GM21381 (cell line): Measurements from ENCODE around the gene FAF1.

Experiments used
- ATAC-seq: cut with Tn5 transposase; IDR thresholded peaks from one replicate; pipeline ENCODE4 v1.9.1; 2021; ENCODE audit warnings: mild to moderate bottlenecking, moderate library complexity; ENCODE audit not compliant: unreplicated experiment

FAF1 gene

DNA sequence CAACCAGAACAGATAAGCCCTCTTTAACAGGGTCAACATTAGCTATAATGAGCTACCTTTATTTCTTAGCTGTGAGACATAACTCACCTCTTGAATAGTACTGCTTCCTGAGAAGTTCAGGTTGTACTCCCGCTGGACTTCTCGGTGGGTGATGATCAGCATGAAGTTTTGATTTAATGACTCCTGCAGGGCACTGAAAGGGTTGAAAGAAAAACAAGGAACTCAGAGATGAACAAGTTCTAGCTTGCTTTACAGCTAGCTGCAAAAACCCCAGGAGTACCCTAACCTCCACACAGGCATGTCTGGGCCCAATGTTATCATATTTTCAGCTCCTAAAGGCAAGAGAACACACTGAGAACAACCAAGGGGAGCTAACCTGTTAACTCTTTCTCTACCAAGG is 254.4 kb downstream of the FAF1 start:
- no peak for ATAC-seq

DNA sequence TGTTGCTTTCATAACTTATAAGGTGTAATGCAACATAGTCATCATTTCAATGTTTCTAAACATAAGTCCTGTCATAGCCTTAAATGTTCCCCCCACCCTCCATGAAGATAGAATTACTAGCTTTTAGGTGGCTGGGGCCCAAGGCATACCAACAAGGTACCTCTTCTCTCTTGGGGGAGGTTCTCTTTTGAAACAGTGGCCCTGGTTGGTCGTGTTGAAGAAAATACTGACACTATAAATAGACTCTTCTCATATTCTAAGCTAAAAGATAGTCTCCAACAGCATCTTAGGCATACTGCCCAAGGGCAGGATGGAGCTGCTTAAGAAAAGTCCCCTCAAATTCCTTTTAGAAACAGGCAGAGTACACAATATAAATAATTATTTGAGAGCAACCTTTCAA is 255.0 kb downstream of the FAF1 start:
- ATAC-seq: no peak

DNA sequence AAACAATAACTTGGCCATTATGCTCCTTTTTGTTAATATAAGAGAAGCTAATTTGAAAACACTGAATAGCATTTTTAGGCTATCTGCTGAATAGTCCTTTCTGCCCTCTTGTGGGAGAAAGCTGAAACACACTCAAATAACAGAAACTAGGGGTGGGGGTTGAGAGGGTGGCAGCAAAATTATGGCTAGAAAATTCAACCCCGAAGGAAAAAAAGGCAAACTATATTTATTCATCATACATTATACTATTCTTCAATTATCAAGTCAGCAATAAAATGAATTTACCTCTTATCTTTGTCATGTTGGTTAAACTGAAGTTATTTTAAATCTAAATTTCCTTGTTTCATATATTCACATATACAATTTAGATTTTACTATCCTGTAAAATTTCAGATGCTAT is 255.9 kb downstream of the FAF1 start:
- ATAC-seq: no peak

DNA sequence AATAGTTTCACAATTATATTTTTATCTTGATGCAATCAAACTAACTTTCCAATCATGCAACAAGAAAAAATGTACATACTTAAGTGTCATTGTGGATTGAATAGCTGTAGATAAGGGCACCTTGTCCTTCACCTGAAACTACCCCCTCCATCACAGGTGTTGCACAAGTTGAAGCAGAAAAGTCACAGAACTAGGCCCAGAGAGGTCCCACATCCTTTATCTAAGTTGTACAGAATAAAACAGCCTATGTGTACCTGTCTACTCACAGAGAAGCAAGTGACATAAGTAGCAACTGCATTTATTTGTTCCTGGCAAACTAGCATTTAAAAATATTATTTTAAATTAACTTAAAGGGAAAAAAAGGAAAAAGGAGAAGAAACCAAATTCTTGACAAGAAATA is 256.8 kb downstream of the FAF1 start:
- no peak for ATAC-seq

DNA sequence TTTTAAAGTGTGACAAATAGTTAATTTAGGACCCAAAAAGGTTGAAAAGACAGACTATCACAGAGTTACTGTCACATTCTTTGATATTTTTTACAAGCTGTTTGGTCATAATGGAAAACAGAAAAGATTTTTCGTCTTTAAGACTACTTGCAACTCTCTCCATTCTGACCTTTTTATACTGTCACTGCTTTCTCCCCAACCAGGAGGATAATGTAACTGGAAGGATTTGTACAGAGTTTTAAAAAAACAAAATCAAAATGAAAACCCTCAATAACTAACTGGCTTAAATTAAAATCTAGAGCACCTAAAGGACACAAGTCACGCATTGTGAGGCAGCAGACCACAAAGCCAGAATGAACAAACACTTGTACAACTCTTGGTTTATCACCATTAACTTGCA is 257.7 kb downstream of the FAF1 start:
- no peak for ATAC-seq

DNA sequence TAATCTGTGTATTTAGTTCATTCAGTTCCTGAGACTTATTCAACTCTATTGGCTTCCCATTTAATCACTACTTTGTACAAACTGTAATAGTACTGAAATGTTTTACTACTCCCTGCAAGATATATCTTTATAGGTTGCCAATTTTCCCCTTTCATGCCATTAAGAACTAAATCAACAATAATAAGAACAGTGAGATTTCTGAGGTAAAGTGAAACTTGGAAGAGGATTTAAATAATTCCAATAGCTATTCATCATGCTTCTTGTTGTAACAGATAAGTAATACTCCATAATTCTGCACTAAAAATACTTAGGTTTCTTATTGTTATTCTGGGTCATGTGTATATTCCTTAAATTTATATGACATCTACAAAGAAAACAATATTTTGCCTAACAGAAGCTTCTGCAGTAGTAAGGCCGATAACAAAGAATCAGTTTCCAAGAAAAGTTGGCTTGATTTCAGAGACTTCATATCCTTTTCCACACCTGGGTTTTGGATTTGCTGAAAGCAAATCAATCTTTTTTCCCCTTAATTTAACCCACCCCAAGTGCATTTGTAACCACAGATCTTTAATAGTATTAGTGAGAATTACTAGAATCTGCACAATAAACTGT is 258.3 kb downstream of the FAF1 start:
- no peak for ATAC-seq

DNA sequence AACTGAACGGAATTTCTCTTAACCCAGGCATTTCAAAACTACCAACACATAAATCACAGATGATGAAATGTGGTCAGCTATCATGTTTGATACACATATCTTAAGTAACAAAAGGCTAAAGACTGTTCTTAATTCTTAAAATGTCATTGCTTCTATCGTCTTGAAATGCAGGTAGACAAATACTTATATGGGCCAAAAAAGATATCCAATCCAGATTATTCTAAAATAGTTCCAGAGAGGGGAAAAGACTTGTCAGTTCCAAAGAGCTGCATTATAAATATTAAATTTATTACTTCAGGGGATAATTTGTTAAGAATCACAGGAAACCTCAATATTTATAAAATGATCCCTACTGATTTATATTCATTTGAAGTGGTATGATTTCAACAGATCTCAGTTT is 259.4 kb downstream of the FAF1 start:
- no peak for ATAC-seq

DNA sequence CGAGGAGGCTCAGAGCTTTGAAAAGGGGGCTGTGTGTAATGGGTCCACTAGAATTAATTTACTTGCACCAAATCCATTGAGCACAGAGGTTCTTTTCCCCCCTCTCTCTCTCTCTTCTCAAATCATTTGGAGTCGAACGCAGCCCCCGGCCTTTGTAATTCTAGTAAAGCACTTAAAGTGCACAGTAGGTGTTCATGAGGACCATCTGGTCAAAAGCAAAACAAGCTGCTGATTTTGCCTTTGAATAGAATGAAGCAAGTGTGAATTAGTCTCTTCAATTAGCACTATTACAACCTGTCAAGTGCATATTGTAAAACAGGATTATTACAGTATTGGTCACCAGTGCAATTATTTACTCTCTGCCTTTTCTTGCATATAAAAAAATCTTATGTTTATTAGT is 259.9 kb downstream of the FAF1 start:
- no peak for ATAC-seq

DNA sequence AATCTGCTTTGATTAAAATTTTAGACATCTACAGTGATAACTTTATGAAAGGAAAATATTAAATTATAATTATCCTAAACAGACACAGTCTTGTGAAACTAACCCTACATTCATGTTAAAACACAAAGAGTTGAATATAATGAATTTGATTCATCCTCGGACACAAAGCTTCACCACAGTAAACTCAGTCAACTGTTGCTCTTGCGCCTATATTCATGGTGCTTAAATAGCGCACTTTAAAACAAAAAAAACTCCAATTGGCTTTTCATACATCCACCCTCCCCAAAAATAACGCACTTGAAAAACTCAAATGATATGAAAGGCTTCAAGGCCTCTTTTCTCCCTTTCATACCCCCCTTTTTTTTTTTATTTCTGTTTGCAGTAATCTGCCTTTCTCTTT is 260.3 kb downstream of the FAF1 start:
- no peak for ATAC-seq

DNA sequence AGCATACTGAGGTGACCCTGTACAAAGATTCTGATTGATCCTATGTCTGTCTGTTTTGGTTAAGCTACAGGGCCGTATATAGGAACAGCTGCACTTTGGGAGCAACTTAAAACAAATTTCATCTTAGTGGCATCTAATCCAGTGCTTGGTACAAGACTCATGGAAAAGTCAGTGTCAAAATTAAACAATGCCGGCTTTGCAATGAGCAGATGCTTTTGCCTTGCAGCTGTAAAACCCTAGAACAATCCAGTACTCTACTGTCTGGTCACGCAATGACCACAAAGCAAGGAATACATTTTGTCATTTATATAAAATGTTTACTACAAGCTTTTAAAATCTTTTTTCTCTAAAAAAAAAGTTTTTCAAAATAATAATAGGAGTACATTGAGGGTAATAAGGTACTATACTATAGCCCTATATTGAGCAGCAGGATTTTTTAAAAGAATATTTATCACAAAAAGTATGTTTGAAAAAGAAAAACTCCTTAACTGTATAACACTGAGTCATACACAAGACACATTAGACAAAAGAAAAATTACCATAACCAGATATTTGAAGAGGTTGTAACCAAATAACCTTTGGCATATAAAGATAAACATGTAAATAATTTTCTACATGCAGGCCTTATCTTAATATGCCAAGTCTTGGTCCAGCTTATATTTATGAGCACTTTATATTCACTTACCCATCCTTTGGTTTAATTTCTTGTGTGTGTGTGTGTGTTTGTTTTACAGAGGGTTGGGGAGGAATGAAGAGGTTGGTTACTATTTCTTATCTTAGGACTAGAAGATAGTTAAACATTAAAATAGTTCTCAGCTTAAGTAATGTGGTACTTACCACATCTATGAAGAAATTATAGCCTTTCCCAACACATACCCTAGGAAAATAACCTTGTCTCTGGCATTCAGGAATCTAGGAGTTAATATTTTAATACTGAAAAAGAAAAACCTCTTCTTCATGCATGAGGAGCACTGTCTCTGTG is 262.3 kb downstream of the FAF1 start:
- no peak for ATAC-seq

DNA sequence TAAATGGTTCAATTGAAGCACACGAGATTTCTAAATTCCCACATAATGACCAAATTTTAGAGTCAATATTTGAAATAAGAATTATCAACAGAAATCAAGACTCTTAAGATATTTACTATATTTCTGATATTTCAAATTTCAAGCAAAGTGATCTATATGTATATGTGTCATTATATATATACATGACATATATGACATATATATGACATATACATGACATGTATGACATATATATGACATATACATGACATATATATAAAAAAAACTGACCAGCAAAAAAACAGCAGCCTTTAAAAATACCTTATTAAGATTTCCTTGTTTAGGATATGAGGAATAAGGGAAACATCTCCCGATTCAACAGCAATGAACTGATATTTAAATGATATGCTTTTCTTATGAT is 266.2 kb downstream of the FAF1 start:
- ATAC-seq: no peak

DNA sequence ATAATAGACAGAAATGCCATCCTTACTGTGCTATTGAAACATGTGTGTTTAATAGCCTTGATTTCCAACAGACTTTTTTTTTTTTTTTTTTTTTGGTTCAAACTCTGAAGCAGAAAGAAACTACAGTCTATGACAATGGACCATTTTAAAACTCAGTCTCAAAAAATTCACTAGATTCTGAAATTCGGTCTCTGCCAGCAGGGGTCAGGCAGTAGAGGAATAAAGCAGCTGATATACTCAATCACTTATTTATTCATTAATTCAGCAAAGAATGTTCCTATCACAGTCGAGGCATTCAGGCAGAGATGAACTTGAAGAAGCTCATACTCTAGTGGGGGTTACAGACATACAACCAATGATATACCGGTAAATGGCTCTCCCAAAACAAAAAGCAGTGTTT is 275.9 kb downstream of the FAF1 start:
- no peak for ATAC-seq

DNA sequence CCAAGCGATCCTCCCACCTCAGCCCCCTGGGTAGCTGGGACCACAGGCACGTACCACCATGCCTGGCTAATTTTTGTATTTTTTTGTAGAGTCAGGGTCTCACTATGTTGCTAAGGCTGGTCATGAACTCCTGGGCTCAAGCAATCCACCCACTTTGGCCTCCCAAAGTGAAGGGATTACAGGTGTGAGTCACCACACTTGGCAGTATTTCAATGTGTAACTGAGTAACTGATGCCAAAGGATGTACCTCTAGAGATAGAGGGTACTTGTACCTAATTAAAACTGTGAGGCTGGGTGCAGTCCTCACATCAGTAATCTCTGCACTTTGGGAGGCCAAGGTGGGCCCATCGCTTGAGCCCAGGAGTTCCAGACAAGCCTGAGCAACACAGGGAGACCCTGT is 278.1 kb downstream of the FAF1 start:
- no peak for ATAC-seq

DNA sequence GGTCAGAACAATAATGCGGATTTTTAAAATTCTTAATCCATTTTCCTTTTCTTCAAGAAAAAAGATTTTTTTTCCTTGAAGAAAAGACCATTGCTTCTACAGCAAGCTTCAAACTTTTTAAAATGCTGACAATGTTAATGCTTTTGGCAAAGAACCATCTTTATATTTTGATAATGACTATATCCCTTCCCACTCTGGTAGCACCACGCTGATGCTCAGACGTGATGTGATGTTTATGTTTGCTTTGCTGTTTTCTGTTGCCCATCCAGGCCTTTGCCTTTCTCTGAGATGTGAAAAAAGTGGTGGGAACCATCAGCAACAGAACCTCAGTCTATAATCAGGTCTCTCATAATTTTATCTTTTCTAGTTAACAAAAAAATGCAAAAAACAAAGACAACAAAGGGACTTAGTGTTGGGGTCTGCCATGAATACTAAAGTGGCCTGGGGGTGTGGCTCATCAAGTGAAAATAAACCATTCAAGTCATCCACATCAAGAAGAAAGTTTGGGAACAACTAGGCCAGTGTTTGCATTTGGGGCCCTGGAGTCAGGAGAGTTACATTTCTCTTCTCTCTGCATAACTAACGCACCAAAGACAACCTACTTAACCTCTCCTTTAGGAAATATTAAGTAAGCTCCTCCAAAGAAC is 292.2 kb downstream of the FAF1 start:
- ATAC-seq: no peak

DNA sequence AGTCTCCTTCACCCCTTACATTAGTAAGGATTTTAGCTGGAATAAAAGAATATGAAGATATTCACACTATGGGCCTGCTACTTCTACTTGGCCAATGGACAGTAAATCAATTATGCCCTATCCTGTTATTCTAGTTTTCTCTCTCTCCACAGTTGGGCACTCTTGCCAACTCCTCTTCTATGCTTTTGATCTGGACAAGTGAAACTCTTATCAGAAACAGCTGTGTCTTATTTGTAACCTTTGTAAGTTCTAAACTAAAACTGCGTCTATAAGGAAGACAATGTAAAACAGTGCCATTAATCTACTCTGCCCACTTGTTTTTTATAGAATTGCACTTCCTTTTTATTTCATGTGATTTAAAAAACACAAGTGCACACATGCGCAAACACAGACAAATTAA is 292.8 kb downstream of the FAF1 start:
- no peak for ATAC-seq

DNA sequence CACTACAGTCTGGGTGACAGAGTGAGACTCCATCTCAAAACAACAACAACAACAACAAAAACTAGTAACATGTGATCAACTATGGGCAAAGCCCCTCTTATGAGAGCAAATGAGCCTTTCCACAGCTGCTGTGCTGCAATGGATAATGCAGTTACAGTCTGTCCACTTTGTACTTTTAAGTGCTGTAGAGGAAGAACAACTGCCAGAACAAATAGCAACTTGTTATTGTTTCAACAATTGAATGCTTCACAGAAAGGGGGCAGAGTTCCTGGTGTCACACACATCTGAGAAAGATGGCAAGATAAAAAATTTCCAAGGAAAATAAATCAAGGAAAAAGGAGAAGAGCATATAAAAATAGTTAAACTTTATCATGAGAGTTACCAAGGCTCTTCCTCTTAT is 293.2 kb downstream of the FAF1 start:
- ATAC-seq: no peak

DNA sequence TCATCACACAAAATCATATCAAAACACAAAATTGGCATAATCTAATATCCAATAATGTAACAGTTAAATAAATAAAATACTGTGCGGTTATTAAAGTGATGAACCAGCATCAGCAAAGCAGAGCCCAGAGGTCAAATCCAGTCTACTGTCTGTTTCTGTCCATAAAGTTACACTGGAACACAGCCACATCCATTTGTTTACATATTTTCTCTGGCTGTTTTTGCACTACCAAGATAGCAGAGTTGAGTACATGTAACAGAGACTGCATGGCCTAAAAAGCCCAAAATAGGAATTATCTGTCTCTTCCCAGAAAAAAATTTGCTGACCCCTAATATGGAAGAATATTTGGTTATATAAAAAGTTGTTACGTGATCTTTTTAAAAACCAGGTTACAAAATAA is 294.7 kb downstream of the FAF1 start:
- no peak for ATAC-seq

DNA sequence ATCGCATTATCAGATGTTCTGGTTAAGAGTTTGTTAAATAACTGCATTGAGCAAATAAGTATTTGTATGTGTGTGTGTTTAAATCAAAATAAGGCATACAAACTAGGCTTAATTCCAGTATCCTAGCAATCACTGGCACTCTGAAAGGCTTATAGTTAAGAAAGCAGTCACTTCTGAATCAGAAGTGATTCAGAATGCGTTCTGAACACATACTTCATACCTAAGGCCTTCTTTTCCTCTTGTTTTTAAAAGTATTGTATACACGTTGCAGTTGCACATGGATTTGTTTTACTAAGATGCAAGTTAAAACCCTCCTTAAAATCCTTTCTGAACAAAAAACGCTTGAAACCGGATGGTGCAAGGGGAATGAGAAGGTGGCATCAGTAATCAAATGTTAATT is 298.4 kb downstream of the FAF1 start:
- no peak for ATAC-seq

DNA sequence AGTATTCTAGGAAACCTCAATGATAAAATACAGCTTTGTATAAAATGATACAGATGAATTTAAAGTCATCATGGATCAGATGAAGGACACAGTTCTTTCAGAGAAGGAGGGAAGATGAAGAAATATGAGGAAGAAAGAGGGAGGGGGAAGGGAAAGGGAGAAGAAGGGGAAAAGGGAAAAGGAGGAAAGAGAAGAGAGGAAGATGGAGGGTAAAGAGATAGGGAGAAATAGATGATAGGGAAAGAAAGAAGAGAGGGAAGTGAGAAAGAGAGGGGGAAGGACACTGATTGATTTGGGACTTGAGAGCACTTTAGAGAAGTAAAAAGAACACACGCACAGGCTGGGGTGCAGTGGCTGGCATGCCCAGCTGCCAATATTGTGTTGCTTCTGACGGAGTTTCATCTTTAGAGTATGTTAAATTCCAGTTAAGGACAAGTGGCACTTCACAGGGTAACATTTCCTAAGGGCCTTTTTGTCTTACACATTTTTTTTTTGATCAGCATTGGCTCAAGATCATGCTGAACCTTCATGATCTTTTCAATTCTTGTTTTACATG is 300.9 kb downstream of the FAF1 start:
- no peak for ATAC-seq

DNA sequence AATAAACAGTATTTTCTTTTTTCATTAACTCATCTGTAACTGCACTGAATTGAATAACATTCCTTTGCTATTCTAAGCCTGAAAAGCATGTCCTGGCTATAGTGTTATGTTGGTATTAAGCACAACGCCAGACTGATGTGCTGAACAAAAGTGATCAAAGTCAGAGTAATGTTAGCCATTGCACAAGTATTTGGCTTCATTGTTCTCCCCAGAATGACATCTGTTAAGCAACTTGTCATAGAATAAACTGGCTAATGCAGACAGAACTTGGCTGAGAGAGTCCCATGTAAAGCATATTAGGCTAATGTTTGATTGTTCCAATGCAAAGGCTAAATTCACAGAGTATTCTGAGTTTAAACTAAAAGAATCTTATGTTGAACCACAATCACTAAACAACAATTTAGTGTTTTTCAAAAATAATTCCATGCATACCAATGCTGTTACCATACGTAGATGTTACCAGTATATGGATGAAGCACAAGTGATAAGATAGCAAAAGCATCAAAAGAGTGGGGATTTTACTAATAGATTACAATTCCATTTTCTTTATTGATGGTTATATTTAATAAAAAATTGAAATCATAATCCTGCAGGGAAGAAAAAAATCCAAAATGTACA is 301.5 kb downstream of the FAF1 start:
- ATAC-seq: no peak

DNA sequence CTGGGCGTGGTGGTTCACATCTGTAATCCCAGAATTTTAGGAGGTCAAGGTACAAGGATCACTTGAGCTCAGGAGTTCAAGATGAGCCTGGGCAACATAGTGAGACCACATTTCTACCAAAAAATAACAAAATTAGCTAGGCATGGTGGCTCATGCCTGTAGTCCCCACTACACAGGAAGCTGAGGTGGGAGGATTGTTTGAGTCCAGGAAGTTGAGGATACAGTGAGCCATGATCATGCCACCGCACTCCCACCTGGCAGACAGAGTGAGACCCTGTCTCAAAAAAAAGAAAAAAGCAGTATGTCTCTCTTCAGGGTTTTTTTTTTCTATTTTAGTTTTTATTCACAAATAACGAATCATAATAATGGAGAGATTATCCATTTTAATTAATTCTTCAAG is 303.1 kb downstream of the FAF1 start:
- no peak for ATAC-seq
